ENCODE data around the gene KIAA1614.

KIAA1614 gene

GRCh38 chr1:180912801-180913565 lies at the start of gene KIAA1614:
Gene KIAA1614 (plus strand): TSS chr1:180912897. CDS start chr1:180913244, 347 bp downstream.
- Mint-ChIP-seq H3K4me3 (peak within 1 kb of the TSS; percentile 29), H3K27ac (no peak within 1 kb of the TSS), H3K9me3 (no peaks in the 10 kb centered on the region), H3K27me3 (peaks cover 57% of the 10 kb centered on the region), H3K4me1 (ENCODE audit: low read depth) (peaks cover 11% of the 10 kb centered on the region), H3K36me3 (ENCODE audit: low read depth) (no peaks in the 10 kb centered on the region)
- peak; percentile 27 for DNase-seq

GRCh38 chr1:180863158-180863775 lies 49.4 kb upstream of the KIAA1614 start:
- H3K27me3 Mint-ChIP-seq: no peaks in the 10 kb centered on the region
- H3K4me3 Mint-ChIP-seq: no peak overlapping the region
- DNase-seq: no peak
- no peaks in the 10 kb centered on the region for H3K4me1 Mint-ChIP-seq (ENCODE audit: low read depth)
- H3K36me3 Mint-ChIP-seq (ENCODE audit: low read depth): peaks cover 24% of the 10 kb centered on the region
- H3K9me3 Mint-ChIP-seq: no peaks in the 10 kb centered on the region
- H3K27ac Mint-ChIP-seq: no peak overlapping the region

GRCh38 chr1:180881806-180882509 lies 30.7 kb upstream of the KIAA1614 start:
- no peaks in the 10 kb centered on the region for H3K4me1 Mint-ChIP-seq (ENCODE audit: low read depth)
- no peak overlapping the region for H3K27ac Mint-ChIP-seq
- H3K36me3 Mint-ChIP-seq (ENCODE audit: low read depth): peaks cover 32% of the 10 kb centered on the region

GRCh38 chr1:180884588-180885300 lies 28.0 kb upstream of the KIAA1614 start:
- no peak overlapping the region for H3K4me3 Mint-ChIP-seq
- H3K36me3 Mint-ChIP-seq (ENCODE audit: low read depth): peaks cover 32% of the 10 kb centered on the region
- no peak for DNase-seq
- H3K27ac Mint-ChIP-seq: no peak overlapping the region
- H3K27me3 Mint-ChIP-seq: no peaks in the 10 kb centered on the region
- no peaks in the 10 kb centered on the region for H3K4me1 Mint-ChIP-seq (ENCODE audit: low read depth)
- no peaks in the 10 kb centered on the region for H3K9me3 Mint-ChIP-seq

More at GRCh38 chr1:180881806-180882509, 30.7 kb upstream of the KIAA1614 start:
- DNase-seq: no peak
- Mint-ChIP-seq H3K27me3 (no peaks in the 10 kb centered on the region), H3K9me3 (no peaks in the 10 kb centered on the region), H3K4me3 (no peak overlapping the region)

GRCh38 chr1:180886338-180886737 lies 26.4 kb upstream of the KIAA1614 start:
- Mint-ChIP-seq H3K36me3 (ENCODE audit: low read depth) (peaks cover 26% of the 10 kb centered on the region), H3K4me1 (ENCODE audit: low read depth) (no peaks in the 10 kb centered on the region), H3K27ac (no peak overlapping the region), H3K9me3 (no peaks in the 10 kb centered on the region), H3K27me3 (no peaks in the 10 kb centered on the region), H3K4me3 (no peak overlapping the region)
- DNase-seq: no peak

GRCh38 chr1:180887841-180888240 lies 24.9 kb upstream of the KIAA1614 start:
- DNase-seq: no peak
- no peak overlapping the region for H3K27ac Mint-ChIP-seq
- no peaks in the 10 kb centered on the region for H3K9me3 Mint-ChIP-seq
- H3K27me3 Mint-ChIP-seq: no peaks in the 10 kb centered on the region
- peaks cover 2% of the 10 kb centered on the region for H3K4me1 Mint-ChIP-seq (ENCODE audit: low read depth)
- H3K36me3 Mint-ChIP-seq (ENCODE audit: low read depth): peaks cover 25% of the 10 kb centered on the region
- H3K4me3 Mint-ChIP-seq: no peak overlapping the region

- no peaks in the 10 kb centered on the region for H3K27me3 Mint-ChIP-seq
- H3K27ac Mint-ChIP-seq: no peak overlapping the region
- DNase-seq: no peak
- H3K4me1 Mint-ChIP-seq (ENCODE audit: low read depth): peaks cover 8% of the 10 kb centered on the region
- peaks cover 17% of the 10 kb centered on the region for H3K36me3 Mint-ChIP-seq (ENCODE audit: low read depth)
- H3K4me3 Mint-ChIP-seq: no peak overlapping the region
- no peaks in the 10 kb centered on the region for H3K9me3 Mint-ChIP-seq
These were observed 23.8 kb upstream of the KIAA1614 start for GRCh38 chr1:180888870-180889269.

- H3K9me3 Mint-ChIP-seq: no peaks in the 10 kb centered on the region
- H3K4me1 Mint-ChIP-seq (ENCODE audit: low read depth): peaks cover 10% of the 10 kb centered on the region
- no peak for DNase-seq
- no peak overlapping the region for H3K27ac Mint-ChIP-seq
- peaks cover 12% of the 10 kb centered on the region for H3K36me3 Mint-ChIP-seq (ENCODE audit: low read depth)
- H3K27me3 Mint-ChIP-seq: no peaks in the 10 kb centered on the region
- no peak overlapping the region for H3K4me3 Mint-ChIP-seq
These were observed 23.4 kb upstream of the KIAA1614 start for GRCh38 chr1:180889325-180889724.

GRCh38 chr1:180892272-180892671 lies 20.4 kb upstream of the KIAA1614 start:
- Mint-ChIP-seq H3K4me1 (ENCODE audit: low read depth) (peaks cover 10% of the 10 kb centered on the region), H3K36me3 (ENCODE audit: low read depth) (peaks cover 11% of the 10 kb centered on the region), H3K27ac (no peak overlapping the region), H3K9me3 (no peaks in the 10 kb centered on the region), H3K4me3 (no peak overlapping the region), H3K27me3 (no peaks in the 10 kb centered on the region)
- DNase-seq: no peak

- H3K4me1 Mint-ChIP-seq (ENCODE audit: low read depth): peaks cover 10% of the 10 kb centered on the region
- no peak for DNase-seq
- no peaks in the 10 kb centered on the region for H3K9me3 Mint-ChIP-seq
- H3K27me3 Mint-ChIP-seq: no peaks in the 10 kb centered on the region
- peaks cover 10% of the 10 kb centered on the region for H3K36me3 Mint-ChIP-seq (ENCODE audit: low read depth)
- no peak overlapping the region for H3K4me3 Mint-ChIP-seq
- H3K27ac Mint-ChIP-seq: no peak overlapping the region
These were observed 20.0 kb upstream of the KIAA1614 start for GRCh38 chr1:180892675-180893074.

- H3K4me3 Mint-ChIP-seq: no peak overlapping the region
- no peak overlapping the region for H3K27ac Mint-ChIP-seq
- peaks cover 2% of the 10 kb centered on the region for H3K9me3 Mint-ChIP-seq
- no peaks in the 10 kb centered on the region for H3K27me3 Mint-ChIP-seq
- no peak for DNase-seq
- peaks cover 8% of the 10 kb centered on the region for H3K36me3 Mint-ChIP-seq (ENCODE audit: low read depth)
- peaks cover 10% of the 10 kb centered on the region for H3K4me1 Mint-ChIP-seq (ENCODE audit: low read depth)
These were observed 19.1 kb upstream of the KIAA1614 start for GRCh38 chr1:180893614-180894013.

- DNase-seq: no peak
- H3K36me3 Mint-ChIP-seq (ENCODE audit: low read depth): peaks cover 8% of the 10 kb centered on the region
- no peak overlapping the region for H3K27ac Mint-ChIP-seq
- peaks cover 10% of the 10 kb centered on the region for H3K4me1 Mint-ChIP-seq (ENCODE audit: low read depth)
- peaks cover 2% of the 10 kb centered on the region for H3K9me3 Mint-ChIP-seq
- H3K4me3 Mint-ChIP-seq: no peak overlapping the region
- peaks cover 2% of the 10 kb centered on the region for H3K27me3 Mint-ChIP-seq
These were observed 16.5 kb upstream of the KIAA1614 start for GRCh38 chr1:180896161-180896560.

GRCh38 chr1:180898441-180899219 lies 14.1 kb upstream of the KIAA1614 start:
- H3K4me3 Mint-ChIP-seq: no peak overlapping the region
- H3K9me3 Mint-ChIP-seq: peaks cover 2% of the 10 kb centered on the region
- no peak for DNase-seq
- peaks cover 8% of the 10 kb centered on the region for H3K36me3 Mint-ChIP-seq (ENCODE audit: low read depth)
- peaks cover 5% of the 10 kb centered on the region for H3K4me1 Mint-ChIP-seq (ENCODE audit: low read depth)
- peaks cover 8% of the 10 kb centered on the region for H3K27me3 Mint-ChIP-seq
- no peak overlapping the region for H3K27ac Mint-ChIP-seq

GRCh38 chr1:180899262-180899661 lies 13.4 kb upstream of the KIAA1614 start:
- H3K27me3 Mint-ChIP-seq: peaks cover 8% of the 10 kb centered on the region
- no peaks in the 10 kb centered on the region for H3K4me1 Mint-ChIP-seq (ENCODE audit: low read depth)
- no peak for DNase-seq
- no peak overlapping the region for H3K27ac Mint-ChIP-seq
- H3K9me3 Mint-ChIP-seq: peaks cover 2% of the 10 kb centered on the region
- peaks cover 8% of the 10 kb centered on the region for H3K36me3 Mint-ChIP-seq (ENCODE audit: low read depth)
- H3K4me3 Mint-ChIP-seq: no peak overlapping the region
